ENCODE measurements around the gene CATSPER1. TPM values are rescaled to one million over a fixed set of nuclear protein-coding genes. Genes with fewer than 3 reads are reported as not detected.

Gene CATSPER1
- total RNA-seq, 4 donors from 2014 or later = 0.52 TPM; not detected in 3

DNA sequence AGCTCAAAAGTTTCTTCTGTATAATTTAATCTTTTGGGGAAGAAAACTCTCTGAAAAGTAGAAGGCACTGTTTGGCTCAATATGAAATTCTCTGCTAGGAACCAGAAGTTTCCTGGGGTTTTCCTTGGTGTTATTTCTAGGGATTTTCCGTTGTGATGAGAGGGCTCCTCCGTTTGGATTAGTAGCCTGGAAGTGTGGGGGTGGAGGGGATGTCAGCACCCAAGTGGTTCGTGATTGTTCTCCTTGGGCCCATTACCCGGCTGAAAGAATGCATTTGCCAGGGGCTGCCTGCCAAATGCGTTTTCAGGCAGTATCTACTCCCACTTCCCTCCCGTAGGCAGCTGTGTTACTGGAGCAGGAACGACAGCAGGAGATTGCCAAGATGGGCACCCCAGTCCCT lies 30.2 kb upstream of the CATSPER1 start:
- DNase-seq (ENCODE audit: extremely low spot score) = no peak
- no peak for TF ChIP-seq EP300 (IDR thresholded peaks at IDR 0.05)
- TF ChIP-seq, protein P1, sequence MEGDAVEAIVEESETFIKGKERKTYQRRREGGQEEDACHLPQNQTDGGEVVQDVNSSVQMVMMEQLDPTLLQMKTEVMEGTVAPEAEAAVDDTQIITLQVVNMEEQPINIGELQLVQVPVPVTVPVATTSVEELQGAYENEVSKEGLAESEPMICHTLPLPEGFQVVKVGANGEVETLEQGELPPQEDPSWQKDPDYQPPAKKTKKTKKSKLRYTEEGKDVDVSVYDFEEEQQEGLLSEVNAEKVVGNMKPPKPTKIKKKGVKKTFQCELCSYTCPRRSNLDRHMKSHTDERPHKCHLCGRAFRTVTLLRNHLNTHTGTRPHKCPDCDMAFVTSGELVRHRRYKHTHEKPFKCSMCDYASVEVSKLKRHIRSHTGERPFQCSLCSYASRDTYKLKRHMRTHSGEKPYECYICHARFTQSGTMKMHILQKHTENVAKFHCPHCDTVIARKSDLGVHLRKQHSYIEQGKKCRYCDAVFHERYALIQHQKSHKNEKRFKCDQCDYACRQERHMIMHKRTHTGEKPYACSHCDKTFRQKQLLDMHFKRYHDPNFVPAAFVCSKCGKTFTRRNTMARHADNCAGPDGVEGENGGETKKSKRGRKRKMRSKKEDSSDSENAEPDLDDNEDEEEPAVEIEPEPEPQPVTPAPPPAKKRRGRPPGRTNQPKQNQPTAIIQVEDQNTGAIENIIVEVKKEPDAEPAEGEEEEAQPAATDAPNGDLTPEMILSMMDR (IDR thresholded peaks at IDR 0.05) = no peak
- no peak for TF ChIP-seq POLR2AphosphoS5 (IDR thresholded peaks at IDR 0.05)
- no peak for TF ChIP-seq POLR2A (IDR thresholded peaks at IDR 0.05; ENCODE audit: low read depth)
- Histone ChIP-seq H3K4me3 (no peak overlapping the region), H3K9me3 (no peaks in the 10 kb centered on the region), H3K36me3 (peaks cover 71 to 81% (median 76%) of the 10 kb centered on the region in 4 donors), H3K27me3 (no peaks in the 10 kb centered on the region), H3K4me1 (peaks cover 13 to 29% (median 22%) of the 10 kb centered on the region in 4 donors), H3K27ac (replicated peaks in 1 of 4) (no peak overlapping the region)
- intact Hi-C loops (cut with DNase I) = no loop called here
- 59% methylated on average over 7 of the region's 7 CpGs for WGBS

DNA sequence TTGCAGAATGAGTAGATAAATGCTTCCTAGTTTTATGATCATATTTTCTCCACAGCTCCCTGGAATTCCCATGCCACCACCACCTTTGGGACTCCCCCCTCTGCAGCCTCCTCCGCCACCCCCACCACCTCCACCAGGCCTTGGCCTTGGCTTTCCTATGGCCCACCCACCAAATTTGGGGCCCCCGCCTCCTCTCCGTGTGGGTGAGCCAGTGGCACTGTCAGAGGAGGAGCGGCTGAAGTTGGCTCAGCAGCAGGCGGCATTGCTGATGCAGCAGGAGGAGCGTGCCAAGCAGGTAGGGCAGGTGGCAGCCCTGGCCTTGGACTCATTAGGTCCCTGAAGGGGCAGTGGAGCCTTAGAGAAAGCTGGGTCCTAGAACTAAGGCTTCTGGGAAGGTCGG lies 28.7 kb upstream of the CATSPER1 start:
- DNase-seq (ENCODE audit: extremely low spot score) = no peak
- H3K4me3 ChIP-seq = no peak overlapping the region
- 96% methylated on average over 7 of the region's 7 CpGs for WGBS
- no peaks in the 10 kb centered on the region for H3K9me3 ChIP-seq
- H3K27ac ChIP-seq (replicated peaks in 1 of 4) = no peak overlapping the region
- TF ChIP-seq EP300 (IDR thresholded peaks at IDR 0.05) = no peak
- TF ChIP-seq POLR2A (IDR thresholded peaks at IDR 0.05; ENCODE audit: low read depth) = no peak
- TF ChIP-seq, protein P1 (IDR thresholded peaks at IDR 0.05) = no peak
- no peak for TF ChIP-seq POLR2AphosphoS5 (IDR thresholded peaks at IDR 0.05)
- intact Hi-C loops (cut with DNase I) = no loop called here
- H3K4me1 ChIP-seq = peaks cover 19 to 38% (median 29%) of the 10 kb centered on the region in 4 donors
- no peaks in the 10 kb centered on the region for H3K27me3 ChIP-seq
- peaks cover 57 to 67% (median 61%) of the 10 kb centered on the region in 4 donors for H3K36me3 ChIP-seq

DNA sequence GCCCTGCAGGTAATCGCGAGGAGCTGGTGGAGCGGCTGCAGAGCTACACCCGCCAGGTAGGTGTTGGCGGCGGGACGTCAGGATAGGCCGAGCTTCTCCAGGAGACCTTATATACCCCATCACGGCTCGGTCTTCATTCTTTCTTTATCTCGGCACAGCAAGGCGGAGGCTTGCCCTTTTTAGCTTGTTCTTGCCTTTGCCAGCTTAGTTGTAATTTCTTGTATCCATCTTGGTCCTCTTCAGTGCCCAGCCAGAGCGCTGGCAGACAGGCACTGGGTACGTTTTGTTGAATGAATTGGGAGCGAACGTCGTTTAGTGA lies 26.3 kb upstream of the CATSPER1 start:
- WGBS = 2% methylated on average over 17 of the region's 17 CpGs
- no peaks in the 10 kb centered on the region for H3K9me3 ChIP-seq
- no peak for DNase-seq (ENCODE audit: extremely low spot score)
- H3K36me3 ChIP-seq = peaks cover 33 to 43% (median 37%) of the 10 kb centered on the region in 4 donors
- peak overlapping the region; percentile 77 to 94 (median 88) for H3K4me3 ChIP-seq
- H3K27ac ChIP-seq (replicated peaks in 1 of 4) = peak overlapping the region; percentile 87 to 92 (median 90)
- TF ChIP-seq EP300 (IDR thresholded peaks at IDR 0.05) (no peak), POLR2AphosphoS5 (IDR thresholded peaks at IDR 0.05) (no peak), POLR2A (IDR thresholded peaks at IDR 0.05; ENCODE audit: low read depth) (no peak)
- TF ChIP-seq, protein P1 (IDR thresholded peaks at IDR 0.05) = no peak
- intact Hi-C loops (cut with DNase I) = no loop called here
- H3K4me1 ChIP-seq = peaks cover 31 to 56% (median 48%) of the 10 kb centered on the region in 4 donors
- peaks cover 0 to 18% (median 3%) of the 10 kb centered on the region in 4 donors for H3K27me3 ChIP-seq

DNA sequence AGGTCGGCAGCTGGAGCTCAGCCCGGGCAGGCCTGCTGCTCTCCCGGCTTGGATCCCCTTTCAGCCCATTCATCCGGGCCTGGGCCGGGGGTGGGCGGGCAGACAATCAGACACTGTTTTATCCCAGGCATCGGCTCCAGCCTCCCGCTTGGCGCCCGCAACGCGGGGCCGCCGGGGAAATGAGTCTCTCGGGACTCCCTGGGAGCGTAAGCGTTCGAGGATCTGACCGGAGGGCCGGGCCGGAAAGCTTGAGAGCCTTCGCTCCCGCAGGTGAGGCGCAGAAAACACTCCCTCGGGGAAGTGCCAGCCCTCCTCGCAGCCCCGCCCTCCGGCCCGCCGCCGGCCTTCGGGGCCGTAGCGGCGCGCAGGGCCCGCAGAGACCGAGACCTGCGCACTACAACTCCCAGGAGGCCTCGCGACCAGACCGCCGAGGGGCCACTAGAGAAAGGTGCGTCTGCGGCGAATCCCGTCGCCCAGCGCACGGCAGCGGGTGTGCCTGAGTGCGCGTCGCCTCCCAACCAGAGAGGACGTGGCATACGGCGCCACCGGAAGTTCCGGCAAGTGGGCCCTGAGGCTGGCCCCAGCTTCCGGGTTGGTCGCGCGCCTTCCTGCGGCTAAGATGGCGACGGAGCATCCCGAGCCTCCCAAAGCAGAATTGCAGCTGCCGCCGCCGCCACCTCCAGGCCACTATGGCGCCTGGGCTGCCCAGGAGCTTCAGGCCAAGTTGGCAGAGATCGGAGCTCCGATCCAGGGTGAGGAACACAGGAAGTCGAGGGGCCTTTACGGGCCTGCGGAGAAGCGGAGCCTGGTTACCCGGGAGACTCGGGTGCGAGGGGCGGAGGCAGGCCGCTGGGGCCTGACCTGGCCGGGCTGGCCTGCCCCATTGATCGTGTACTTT lies 25.7 kb upstream of the CATSPER1 start, which contains the start of gene SF3B2:
SF3B2 (plus strand) TSS at position 599 of the 898 bp plus-strand sequence; CDS start at position 620, 21 bp downstream.
- WGBS = 1% methylated on average over 54 of the region's 84 CpGs
- peak; percentile 98 for DNase-seq (ENCODE audit: extremely low spot score)

More for the DNA sequence above, 25.7 kb upstream of the CATSPER1 start, which contains the start of gene SF3B2:
- Histone ChIP-seq H3K9me3 (no peaks in the 10 kb centered on the region), H3K4me3 (peak within 1 kb of the TSS; percentile 77 to 94 (median 88)), H3K27ac (replicated peaks in 1 of 4) (peak within 1 kb of the TSS; percentile 87 to 92 (median 90)), H3K27me3 (peaks cover 0 to 18% (median 3%) of the 10 kb centered on the region in 4 donors), H3K4me1 (peaks cover 31 to 62% (median 54%) of the 10 kb centered on the region in 4 donors), H3K36me3 (peaks cover 27 to 36% (median 31%) of the 10 kb centered on the region in 4 donors)
- TF ChIP-seq EP300 (IDR thresholded peaks at IDR 0.05) (no peak), POLR2A (IDR thresholded peaks at IDR 0.05; ENCODE audit: low read depth) (no peak), POLR2AphosphoS5 (IDR thresholded peaks at IDR 0.05) (peak; percentile 89 to 96)
- TF ChIP-seq, protein P1 (IDR thresholded peaks at IDR 0.05) = peak in 2 of 3 experiments; percentile 8 to 20
- intact Hi-C loops (cut with DNase I) = no loop called here

Data from esophagus muscularis mucosa (tissue), 4 donors.